GM12865 (cell line): Measurements from ENCODE around the gene RRAS2.

Experiments used
- DNase-seq: peaks from one replicate; pipeline ENCODE4 v3.0.0; 2010; ENCODE audit warnings: low read depth
- H3K4me3 ChIP-seq: 2 replicates; pipeline ENCODE4 v1.5.1; 2011; ENCODE audit warnings: mild to moderate bottlenecking, low read depth, low read length, control low read depth
- TF ChIP-seq, protein P1 (sequence below): IDR thresholded peaks from 2 replicates; pipeline ENCODE4 v1.5.1; 2011; ENCODE audit warnings: low read length, control low read depth, low read depth, inconsistent platforms; ENCODE audit not compliant: insufficient read depth; ENCODE audit errors: missing control alignments

Gene RRAS2

GRCh38 chr11:14269692-14270573, 89.0 kb downstream of the RRAS2 start:
- TF ChIP-seq, protein P1, sequence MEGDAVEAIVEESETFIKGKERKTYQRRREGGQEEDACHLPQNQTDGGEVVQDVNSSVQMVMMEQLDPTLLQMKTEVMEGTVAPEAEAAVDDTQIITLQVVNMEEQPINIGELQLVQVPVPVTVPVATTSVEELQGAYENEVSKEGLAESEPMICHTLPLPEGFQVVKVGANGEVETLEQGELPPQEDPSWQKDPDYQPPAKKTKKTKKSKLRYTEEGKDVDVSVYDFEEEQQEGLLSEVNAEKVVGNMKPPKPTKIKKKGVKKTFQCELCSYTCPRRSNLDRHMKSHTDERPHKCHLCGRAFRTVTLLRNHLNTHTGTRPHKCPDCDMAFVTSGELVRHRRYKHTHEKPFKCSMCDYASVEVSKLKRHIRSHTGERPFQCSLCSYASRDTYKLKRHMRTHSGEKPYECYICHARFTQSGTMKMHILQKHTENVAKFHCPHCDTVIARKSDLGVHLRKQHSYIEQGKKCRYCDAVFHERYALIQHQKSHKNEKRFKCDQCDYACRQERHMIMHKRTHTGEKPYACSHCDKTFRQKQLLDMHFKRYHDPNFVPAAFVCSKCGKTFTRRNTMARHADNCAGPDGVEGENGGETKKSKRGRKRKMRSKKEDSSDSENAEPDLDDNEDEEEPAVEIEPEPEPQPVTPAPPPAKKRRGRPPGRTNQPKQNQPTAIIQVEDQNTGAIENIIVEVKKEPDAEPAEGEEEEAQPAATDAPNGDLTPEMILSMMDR, result no peak
- no peak overlapping the region for H3K4me3 ChIP-seq
- no peak for DNase-seq

- H3K4me3 ChIP-seq, result no peak overlapping the region
- no peak for DNase-seq
- TF ChIP-seq, protein P1, result no peak
Measured at GRCh38 chr11:14267861-14268635, 90.9 kb downstream of the RRAS2 start.

DNA sequence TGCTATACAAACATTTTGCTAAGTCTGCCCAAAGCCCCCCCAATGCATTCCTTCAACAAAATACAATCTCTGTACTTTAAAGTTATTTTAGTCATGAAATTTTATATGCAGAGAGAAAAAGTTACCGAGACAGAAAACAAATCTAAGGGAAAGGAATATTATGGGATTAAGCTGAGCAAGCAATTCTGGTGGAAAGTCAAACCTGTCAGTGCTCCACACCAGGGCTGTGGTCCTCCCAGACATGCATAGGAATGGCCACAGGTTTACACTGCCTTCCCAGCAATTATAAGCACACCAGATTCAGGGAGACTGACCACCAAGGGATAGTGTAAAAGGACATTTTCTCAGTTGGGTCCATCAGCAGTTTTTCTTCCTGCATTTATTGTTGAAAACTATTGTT, 92.4 kb downstream of the RRAS2 start:
- TF ChIP-seq, protein P1, result no peak
- no peak overlapping the region for H3K4me3 ChIP-seq
- DNase-seq, result no peak

GRCh38 chr11:14264966-14265365, 94.0 kb downstream of the RRAS2 start:
- no peak for DNase-seq
- no peak overlapping the region for H3K4me3 ChIP-seq
- TF ChIP-seq, protein P1, result no peak

GRCh38 chr11:14262271-14262846, 96.6 kb downstream of the RRAS2 start:
- H3K4me3 ChIP-seq, result no peak overlapping the region
- TF ChIP-seq, protein P1, result no peak
- no peak for DNase-seq

GRCh38 chr11:14261066-14261465, 97.9 kb downstream of the RRAS2 start:
- TF ChIP-seq, protein P1, result no peak
- no peak overlapping the region for H3K4me3 ChIP-seq
- no peak for DNase-seq
